C4-2B (cell line): ENCODE data around the gene TAS2R39.

ENCODE experiments used
- CTCF ChIP-seq: fragments of 450-650 bp; conservative IDR thresholded peaks from 2 replicates; pipeline ENCODE4 v1.5.1; 2017; ENCODE audit warnings: mild to moderate bottlenecking
- ZFX ChIP-seq: fragments of 450-650 bp; IDR thresholded peaks from 2 replicates; pipeline ENCODE4 v1.6.1; 2017

DNA sequence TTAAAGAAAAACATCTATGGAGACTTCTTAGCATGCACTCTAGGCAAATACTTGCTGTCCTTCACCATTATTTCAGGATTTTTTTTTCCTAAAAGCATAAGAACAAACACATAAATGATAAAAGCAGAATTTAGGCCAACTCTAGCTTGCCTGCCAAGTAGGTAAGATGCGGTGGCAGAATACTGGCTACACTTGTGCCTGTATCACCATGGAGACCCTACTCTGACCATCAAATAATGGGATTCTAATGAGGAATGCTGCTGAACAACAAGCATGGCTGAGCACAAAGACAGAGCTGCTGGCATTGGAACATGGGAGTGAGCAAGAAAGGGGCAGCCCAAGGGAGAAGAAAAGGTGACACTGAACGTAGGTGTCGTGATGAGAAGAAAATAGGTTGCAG lies 20.2 kb downstream of the TAS2R39 start:
- TF ChIP-seq CTCF (no peak), ZFX (no peak)
